Mesenchymal stem cell (in vitro differentiated cells and primary cell): Measurements from ENCODE around the gene ZMIZ2.

Experiments used
- DNase-seq: peaks from one replicate; pipeline ENCODE4 v3.0.0-alpha.2; 2013
- H2AFZ ChIP-seq: one replicate; pipeline ENCODE4 v1.6.1; 2013; ENCODE audit warnings: low read depth, mild to moderate bottlenecking, control low read depth, inconsistent platforms, low read length, moderate library complexity
- H2AK5ac ChIP-seq: 2 replicates; pipeline ENCODE4 v1.6.1; 2013; ENCODE audit warnings: low read length, moderate library complexity, mild to moderate bottlenecking, inconsistent platforms; ENCODE audit not compliant: severe bottlenecking
- H2BK120ac ChIP-seq: one replicate; pipeline ENCODE4 v1.6.1; 2013; ENCODE audit warnings: low read depth, mild to moderate bottlenecking, inconsistent platforms, low read length, moderate library complexity
- H2BK12ac ChIP-seq, 2 experiments: one replicate each; pipeline ENCODE4 v1.6.1; 2013; ENCODE audit warnings: inconsistent platforms in 2 of 2, low read length in 2 of 2, mild to moderate bottlenecking in 2 of 2, moderate library complexity in 2 of 2, control low read depth in 1 of 2
- H2BK15ac ChIP-seq: one replicate; pipeline ENCODE4 v1.6.1; 2013; ENCODE audit warnings: mild to moderate bottlenecking, low read depth, inconsistent platforms; ENCODE audit not compliant: poor library complexity, severe bottlenecking
- H2BK5ac ChIP-seq: 2 replicates; pipeline ENCODE4 v1.6.1; 2013; ENCODE audit warnings: low read depth, mild to moderate bottlenecking, low read length, control low read depth, inconsistent platforms; ENCODE audit not compliant: poor library complexity, severe bottlenecking
- H3K14ac ChIP-seq, 2 experiments: one replicate each; pipeline ENCODE4 v1.6.1; 2013; ENCODE audit warnings: inconsistent platforms in 2 of 2, low read length in 2 of 2, control low read depth in 1 of 2, mild to moderate bottlenecking in 1 of 2, moderate library complexity in 1 of 2
- H3K18ac ChIP-seq, 2 experiments: one replicate each; pipeline ENCODE4 v1.6.1; 2013; ENCODE audit warnings: inconsistent platforms in 2 of 2, low read length in 2 of 2, control low read depth in 1 of 2, low read depth in 1 of 2, mild to moderate bottlenecking in 1 of 2
- H3K23ac ChIP-seq, 2 experiments: one replicate each; pipeline ENCODE4 v1.6.1; 2013; ENCODE audit warnings: inconsistent platforms in 2 of 2, low read length in 2 of 2, mild to moderate bottlenecking in 2 of 2, moderate library complexity in 2 of 2, control low read depth in 1 of 2
- H3K27ac ChIP-seq: 2 replicates; pipeline ENCODE4 v1.5.1; 2013; ENCODE audit warnings: mild to moderate bottlenecking, moderate library complexity, low read length, control low read depth, inconsistent platforms; ENCODE audit not compliant: poor library complexity, severe bottlenecking
- H3K27me3 ChIP-seq, 2 experiments: 2 replicates each; pipeline versions ENCODE4 v1.6.1 to v1.7.0; 2013; ENCODE audit warnings: low read length in 2 of 2, mild to moderate bottlenecking in 2 of 2, moderate library complexity in 2 of 2, control low read depth in 1 of 2, inconsistent platforms in 1 of 2; ENCODE audit not compliant: control insufficient read depth in 1 of 2, insufficient read depth in 1 of 2
- H3K36me3 ChIP-seq, 2 experiments: 2 replicates each; pipeline versions ENCODE4 v1.6.1 to v1.7.0; 2013; ENCODE audit warnings: low read length in 2 of 2, control low read depth in 1 of 2, inconsistent platforms in 1 of 2, low read depth in 1 of 2, mild to moderate bottlenecking in 1 of 2; ENCODE audit not compliant: insufficient read depth in 2 of 2, control insufficient read depth in 1 of 2
- H3K4ac ChIP-seq, 2 experiments: one replicate each; pipeline ENCODE4 v1.6.1; 2013; ENCODE audit warnings: inconsistent platforms in 2 of 2, low read length in 2 of 2, mild to moderate bottlenecking in 2 of 2, moderate library complexity in 2 of 2, control low read depth in 1 of 2, low read depth in 1 of 2
- H3K4me1 ChIP-seq: 2 replicates; pipeline ENCODE4 v1.6.1; 2013; ENCODE audit warnings: low read depth, low read length, control low read depth; ENCODE audit not compliant: control insufficient read depth, insufficient read depth
- H3K4me2 ChIP-seq: 2 replicates; pipeline ENCODE4 v1.6.1; 2013; ENCODE audit warnings: low read length, mild to moderate bottlenecking, inconsistent platforms; ENCODE audit not compliant: poor library complexity, severe bottlenecking
- H3K4me3 ChIP-seq, 2 experiments: 2 replicates each; pipeline versions ENCODE4 v1.5.1 to v1.7.0; 2013; ENCODE audit warnings: low read length in 2 of 2, mild to moderate bottlenecking in 2 of 2, control low read depth in 1 of 2, low read depth in 1 of 2; ENCODE audit not compliant: insufficient read depth in 1 of 2
- H3K79me1 ChIP-seq: replicated peaks from 2 replicates; pipeline ENCODE4 v1.6.1; 2013; ENCODE audit warnings: mild to moderate bottlenecking, control low read depth, low read length, inconsistent platforms; ENCODE audit not compliant: poor library complexity, severe bottlenecking
- H3K9ac ChIP-seq: 2 replicates; pipeline ENCODE4 v1.7.0; 2013; ENCODE audit warnings: mild to moderate bottlenecking, low read length, moderate library complexity
- H3K9me3 ChIP-seq: 2 replicates; pipeline ENCODE4 v1.7.0; 2013; ENCODE audit warnings: mild to moderate bottlenecking, low read length; ENCODE audit not compliant: control insufficient read depth
- H4K8ac ChIP-seq: one replicate; pipeline ENCODE4 v1.6.1; 2013; ENCODE audit warnings: inconsistent platforms, mild to moderate bottlenecking, low read length, moderate library complexity
- H4K91ac ChIP-seq: one replicate; pipeline ENCODE4 v1.6.1; 2013; ENCODE audit warnings: mild to moderate bottlenecking, low read length, inconsistent platforms
- WGBS: methylation state at CpG from one replicate; pipeline ENCODE4 v1.1.7; 2013; ENCODE audit warnings: mixed read lengths; 5-methylcytosine and 5-hydroxymethylcytosine counted together

The ZMIZ2 gene

DNA sequence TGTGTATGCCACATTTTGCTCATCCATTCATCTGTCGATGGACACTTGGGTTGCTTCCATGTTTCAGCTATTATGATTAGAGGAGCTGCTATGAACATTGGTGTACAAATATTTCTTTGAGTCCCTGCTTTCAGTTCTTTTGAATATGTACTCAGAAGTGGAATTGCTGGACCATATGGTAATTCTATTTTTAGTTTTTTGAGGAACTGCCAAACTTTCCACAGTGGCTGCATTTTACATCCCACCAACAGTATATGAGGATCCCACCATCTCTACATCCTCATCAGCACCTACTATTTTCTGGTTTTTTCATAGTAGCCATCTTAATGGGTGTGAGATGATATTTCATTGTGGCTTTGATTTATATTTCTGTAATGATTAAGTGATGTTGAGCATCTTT, 44.7 kb upstream of the ZMIZ2 start:
- peaks cover 3% of the 10 kb centered on the region for H3K9me3 ChIP-seq
- no peak overlapping the region for H2AFZ ChIP-seq
- no peak overlapping the region for H3K4ac ChIP-seq
- H3K27me3 ChIP-seq, result no peaks in the 10 kb centered on the region
- H2AK5ac ChIP-seq, result no peak overlapping the region
- no peak overlapping the region for H3K4me2 ChIP-seq
- peaks cover 8% of the 10 kb centered on the region for H3K79me1 ChIP-seq
- no peak overlapping the region for H3K9ac ChIP-seq
- H2BK15ac ChIP-seq, result no peak overlapping the region
- no peak overlapping the region for H2BK120ac ChIP-seq
- H3K23ac ChIP-seq, result no peak overlapping the region
- no peak overlapping the region for H3K4me3 ChIP-seq
- no peak overlapping the region for H2BK12ac ChIP-seq
- no peak overlapping the region for H3K18ac ChIP-seq
- H3K27ac ChIP-seq, result no peak overlapping the region
- H3K4me1 ChIP-seq, result peaks cover 3% of the 10 kb centered on the region
- 100% methylated on average over 1 of the region's 1 CpG for WGBS
- peaks cover 67 to 68% of the 10 kb centered on the region in 2 experiments for H3K36me3 ChIP-seq
- H3K14ac ChIP-seq, result no peak overlapping the region
- DNase-seq, result no peak
- no peak overlapping the region for H2BK5ac ChIP-seq
- no peak overlapping the region for H4K8ac ChIP-seq
- H4K91ac ChIP-seq, result no peak overlapping the region

- Histone ChIP-seq H3K4me1 (no peaks in the 10 kb centered on the region), H3K4me2 (no peak overlapping the region), H3K14ac (no peak overlapping the region), H3K9ac (no peak overlapping the region), H2BK15ac (no peak overlapping the region), H4K91ac (no peak overlapping the region), H3K4me3 (no peak overlapping the region), H3K27me3 (no peaks in the 10 kb centered on the region), H3K23ac (no peak overlapping the region), H2AFZ (no peak overlapping the region), H3K18ac (no peak overlapping the region), H3K4ac (no peak overlapping the region), H3K27ac (no peak overlapping the region), H2BK12ac (no peak overlapping the region), H3K79me1 (peaks cover 4% of the 10 kb centered on the region), H3K9me3 (no peaks in the 10 kb centered on the region), H3K36me3 (peaks cover 68 to 69% of the 10 kb centered on the region in 2 experiments), H2BK5ac (no peak overlapping the region), H2BK120ac (no peak overlapping the region), H4K8ac (no peak overlapping the region), H2AK5ac (no peak overlapping the region)
- WGBS, result 96% methylated on average over 3 of the region's 3 CpGs
- no peak for DNase-seq
Observed at GRCh38 chr7:44705434-44705833, 43.2 kb upstream of the ZMIZ2 start.

DNA sequence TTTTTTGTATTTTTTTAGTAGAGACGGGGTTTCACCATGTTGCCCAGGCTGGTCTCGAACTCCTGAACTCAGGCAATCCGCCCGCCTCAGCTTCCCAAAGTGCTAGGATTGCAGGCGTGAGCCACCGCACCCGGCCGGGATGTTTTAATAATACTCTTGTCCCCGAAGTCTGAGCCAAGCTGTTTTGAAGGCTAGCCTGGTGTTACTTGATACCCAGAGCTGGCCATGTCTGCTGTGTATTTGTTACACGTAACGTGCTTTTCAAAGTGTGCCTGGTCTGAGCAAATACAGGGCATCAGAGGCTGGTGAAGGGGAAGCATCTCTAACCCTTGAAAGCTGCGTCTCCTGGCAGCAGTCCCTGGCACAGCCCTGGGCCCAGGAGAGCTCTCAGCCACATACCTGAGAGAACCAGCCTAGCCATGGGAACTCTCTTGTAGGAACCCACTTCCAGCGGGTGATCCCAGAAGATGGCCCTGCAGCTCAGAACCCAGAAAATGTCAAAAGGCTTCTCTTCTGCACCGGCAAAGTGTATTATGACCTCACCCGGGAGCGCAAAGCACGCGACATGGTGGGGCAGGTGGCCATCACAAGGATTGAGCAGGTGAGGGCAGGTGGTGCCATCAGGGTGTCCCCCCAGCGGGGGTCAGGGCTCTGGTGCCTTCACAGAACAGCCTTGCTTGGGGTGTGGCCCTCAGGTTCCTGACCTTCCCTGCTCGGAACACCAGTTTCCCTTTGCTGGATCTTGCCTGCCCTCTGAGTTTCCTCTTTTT, 41.7 kb upstream of the ZMIZ2 start:
- Histone ChIP-seq H3K9ac (no peak overlapping the region), H3K23ac (no peak overlapping the region), H2AK5ac (no peak overlapping the region), H2AFZ (no peak overlapping the region), H3K4me1 (peaks cover 8% of the 10 kb centered on the region), H4K91ac (no peak overlapping the region), H3K4ac (no peak overlapping the region), H3K14ac (no peak overlapping the region), H3K36me3 (peaks cover 56 to 57% of the 10 kb centered on the region in 2 experiments), H2BK12ac (no peak overlapping the region), H3K18ac (no peak overlapping the region), H3K27me3 (no peaks in the 10 kb centered on the region), H3K4me3 (no peak overlapping the region), H3K79me1 (peaks cover 3% of the 10 kb centered on the region), H2BK5ac (no peak overlapping the region), H3K9me3 (no peaks in the 10 kb centered on the region), H3K27ac (no peak overlapping the region), H3K4me2 (no peak overlapping the region), H2BK15ac (peak overlapping the region; percentile 63), H4K8ac (no peak overlapping the region), H2BK120ac (no peak overlapping the region)
- 98% methylated on average over 20 of the region's 20 CpGs for WGBS
- no peak for DNase-seq

- Histone ChIP-seq H3K79me1 (no peaks in the 10 kb centered on the region), H3K9me3 (no peaks in the 10 kb centered on the region), H3K4me1 (peaks cover 11% of the 10 kb centered on the region), H3K4me3 (peak overlapping the region in 1 of 2 experiments; percentile 8), H3K23ac (no peak overlapping the region), H2BK15ac (no peak overlapping the region), H3K14ac (no peak overlapping the region), H3K4me2 (no peak overlapping the region), H4K8ac (no peak overlapping the region), H3K9ac (no peak overlapping the region), H2AFZ (no peak overlapping the region), H3K36me3 (peaks cover 51 to 52% of the 10 kb centered on the region in 2 experiments), H3K4ac (no peak overlapping the region), H2BK5ac (no peak overlapping the region), H3K27ac (no peak overlapping the region), H2AK5ac (no peak overlapping the region), H2BK120ac (no peak overlapping the region), H4K91ac (no peak overlapping the region), H2BK12ac (no peak overlapping the region), H3K27me3 (no peaks in the 10 kb centered on the region), H3K18ac (no peak overlapping the region)
- no peak for DNase-seq
- WGBS, result 97% methylated on average over 21 of the region's 21 CpGs
Observed at GRCh38 chr7:44707558-44708230, 41.0 kb upstream of the ZMIZ2 start.
